Stimulated activated naive B cell treated with anti-CD40 and anti-IgM and Interleukin-4, amounts not matched to agents 10 μg/mL and 1 μg/mL and 100 μg/mL, for 72 hours (primary cell): Measurements from ENCODE around the gene SLCO4A1.

ENCODE experiments used
- ATAC-seq, 2 donors: fragments of 150-1000 bp; cut with Tn5 transposase; replicated peaks; 2 replicates each; pipeline ENCODE4 v1.10.0; 2021; ENCODE audit warnings: moderate library complexity in 1 of 2
- DNase-seq: peaks from one replicate; pipeline ENCODE4 v3.0.0; 2021
- H3K27ac Mint-ChIP-seq: one replicate; pipeline ENCODE4 v1.8.0; 2022; ENCODE audit warnings: mild to moderate bottlenecking, mixed read lengths
- H3K27me3 Mint-ChIP-seq, 2 donors: one replicate each; pipeline ENCODE4 v1.8.0; 2022; ENCODE audit warnings: mixed read lengths in 2 of 2
- H3K36me3 Mint-ChIP-seq, 2 donors: one replicate each; pipeline ENCODE4 v1.8.0; 2022; ENCODE audit warnings: mixed read lengths in 2 of 2, mild to moderate bottlenecking in 1 of 2
- H3K4me1 Mint-ChIP-seq, 2 donors: one replicate each; pipeline ENCODE4 v1.8.0; 2022; ENCODE audit warnings: mixed read lengths in 2 of 2, mild to moderate bottlenecking in 1 of 2
- H3K4me3 Mint-ChIP-seq, 2 donors: one replicate each; pipeline ENCODE4 v1.8.0; 2022; ENCODE audit warnings: mild to moderate bottlenecking in 2 of 2, mixed read lengths in 2 of 2, moderate library complexity in 1 of 2
- H3K9me3 Mint-ChIP-seq, 2 donors: one replicate each; pipeline ENCODE4 v1.8.0; 2022; ENCODE audit warnings: mixed read lengths in 2 of 2, mild to moderate bottlenecking in 1 of 2

The SLCO4A1 gene

GRCh38 chr20:62697468-62697912, 55.2 kb downstream of the SLCO4A1 start:
- H3K27ac Mint-ChIP-seq = no peak overlapping the region
- no peak for ATAC-seq

DNA sequence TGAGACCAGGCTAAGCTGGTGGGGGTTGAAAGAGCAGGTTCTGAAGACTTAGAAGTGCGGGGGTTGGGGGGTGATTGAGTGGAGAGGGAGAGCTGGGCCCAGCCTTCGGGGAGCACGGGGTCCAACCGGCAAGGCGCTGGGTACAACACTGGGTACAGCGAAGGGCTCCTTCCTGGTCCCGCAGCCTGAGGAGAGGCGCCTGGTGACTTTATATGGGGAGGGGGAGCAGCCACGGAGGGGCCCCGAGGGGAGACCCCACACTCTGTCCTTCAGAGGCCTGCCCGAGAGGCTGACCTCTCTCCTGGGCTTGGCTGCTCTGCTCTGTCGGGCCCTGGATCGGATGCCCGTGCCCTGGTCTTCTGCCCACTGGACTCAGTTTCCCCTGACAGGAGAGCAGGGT, 55.9 kb downstream of the SLCO4A1 start:
- peaks cover 19 to 22% of the 10 kb centered on the region in 2 donors for H3K27me3 Mint-ChIP-seq
- no peak overlapping the region for H3K27ac Mint-ChIP-seq
- H3K4me1 Mint-ChIP-seq = peaks cover 2 to 3% of the 10 kb centered on the region in 2 donors
- no peak overlapping the region for H3K4me3 Mint-ChIP-seq
- H3K9me3 Mint-ChIP-seq = no peaks in the 10 kb centered on the region
- DNase-seq = no peak
- no peaks in the 10 kb centered on the region for H3K36me3 Mint-ChIP-seq
- ATAC-seq = no peak

More at GRCh38 chr20:62697468-62697912, 55.2 kb downstream of the SLCO4A1 start:
- no peak for DNase-seq
- Mint-ChIP-seq H3K36me3 (no peaks in the 10 kb centered on the region), H3K4me3 (no peak overlapping the region), H3K9me3 (no peaks in the 10 kb centered on the region), H3K4me1 (peaks cover 2 to 11% of the 10 kb centered on the region in 2 donors), H3K27me3 (peaks cover 23 to 24% of the 10 kb centered on the region in 2 donors)

DNA sequence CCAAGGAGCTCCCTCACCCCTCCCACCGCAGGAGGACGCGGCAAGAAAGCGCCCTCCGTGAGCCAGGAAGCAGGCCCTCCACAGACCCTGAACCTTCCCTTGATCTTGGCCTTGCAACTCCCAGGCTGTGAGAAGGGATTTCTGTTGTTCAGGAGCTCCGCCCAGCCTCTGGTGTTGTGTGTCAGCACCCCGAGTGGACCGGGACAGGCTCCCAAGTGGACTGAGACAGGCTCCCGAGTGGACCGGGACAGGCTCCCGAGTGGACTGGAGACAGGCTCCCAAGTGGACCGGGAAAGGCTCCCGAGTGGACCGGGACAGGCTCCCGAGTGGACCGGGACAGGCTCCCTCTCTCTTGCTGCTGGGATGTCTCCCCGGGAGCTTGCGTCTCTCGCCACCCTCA, 57.0 kb downstream of the SLCO4A1 start:
- Mint-ChIP-seq H3K36me3 (no peaks in the 10 kb centered on the region), H3K27me3 (peaks cover 15 to 22% of the 10 kb centered on the region in 2 donors), H3K4me3 (no peak overlapping the region), H3K4me1 (peaks cover 2 to 5% of the 10 kb centered on the region in 2 donors), H3K9me3 (no peaks in the 10 kb centered on the region), H3K27ac (no peak overlapping the region)
- ATAC-seq (no peak), DNase-seq (no peak)

DNA sequence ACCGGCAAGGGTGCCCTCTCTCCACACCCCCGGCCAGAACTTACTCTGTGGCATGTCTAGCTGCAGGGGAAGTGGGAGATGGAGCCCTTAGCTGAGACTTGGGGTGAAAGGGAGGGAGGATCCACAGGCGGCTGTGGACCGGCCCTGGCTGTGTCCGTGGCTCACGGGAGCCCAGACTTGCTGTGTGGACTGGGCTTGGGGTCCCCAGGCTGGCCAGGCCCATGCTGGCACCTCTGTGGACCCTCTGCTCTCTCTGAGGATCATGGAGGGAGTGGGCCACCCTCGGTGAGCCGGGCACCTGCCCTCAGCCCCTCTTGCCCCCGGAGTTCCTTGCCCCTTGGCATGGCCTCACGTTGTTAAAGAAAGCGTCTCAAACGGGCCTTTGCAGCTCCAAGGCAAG, 57.4 kb downstream of the SLCO4A1 start:
- Mint-ChIP-seq H3K27ac (no peak overlapping the region), H3K27me3 (peaks cover 17 to 24% of the 10 kb centered on the region in 2 donors), H3K9me3 (no peaks in the 10 kb centered on the region), H3K4me1 (peaks cover 2 to 5% of the 10 kb centered on the region in 2 donors), H3K36me3 (no peaks in the 10 kb centered on the region), H3K4me3 (no peak overlapping the region)
- no peak for DNase-seq
- no peak for ATAC-seq

DNA sequence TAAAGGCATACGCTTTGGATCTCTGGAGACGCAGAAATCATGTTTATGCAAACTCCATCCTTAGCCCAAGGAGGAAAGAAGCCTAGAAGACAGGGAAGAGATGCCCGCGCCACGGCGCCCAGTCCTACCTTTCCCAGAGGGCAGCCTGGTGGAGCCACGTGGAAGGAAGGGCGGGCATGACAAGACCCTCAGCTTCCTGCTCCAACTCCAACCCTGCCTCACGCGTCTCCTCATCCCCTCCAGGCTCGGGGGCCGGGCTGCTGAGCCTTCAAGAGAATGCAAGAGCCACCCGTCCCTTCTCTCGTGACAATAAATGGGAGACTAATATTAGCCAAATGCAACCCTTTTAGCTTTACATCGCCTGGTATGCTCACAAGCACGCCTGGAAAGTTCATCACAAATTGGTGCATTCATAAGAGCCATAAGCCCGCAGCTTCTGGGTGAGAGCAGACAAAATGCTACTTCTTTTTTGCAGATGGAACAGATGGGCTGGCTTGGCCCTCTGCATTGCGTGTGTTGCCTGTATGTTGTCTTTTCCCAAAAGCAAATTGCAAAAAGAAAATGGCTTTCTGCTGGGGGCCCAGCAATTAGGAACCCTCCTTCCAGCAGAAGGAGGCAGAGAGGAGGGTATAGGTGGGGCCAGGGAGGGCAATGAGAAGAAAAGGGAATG, 58.1 kb downstream of the SLCO4A1 start:
- H3K27ac Mint-ChIP-seq = no peak overlapping the region
- no peak overlapping the region for H3K4me3 Mint-ChIP-seq
- no peaks in the 10 kb centered on the region for H3K36me3 Mint-ChIP-seq
- H3K4me1 Mint-ChIP-seq = peaks cover 2 to 5% of the 10 kb centered on the region in 2 donors
- H3K27me3 Mint-ChIP-seq = peaks cover 20 to 25% of the 10 kb centered on the region in 2 donors
- ATAC-seq = no peak
- DNase-seq = no peak
- no peaks in the 10 kb centered on the region for H3K9me3 Mint-ChIP-seq

GRCh38 chr20:62701161-62702012, 59.1 kb downstream of the SLCO4A1 start:
- H3K27me3 Mint-ChIP-seq = peaks cover 21 to 24% of the 10 kb centered on the region in 2 donors
- no peaks in the 10 kb centered on the region for H3K9me3 Mint-ChIP-seq
- ATAC-seq (no peak), DNase-seq (no peak)
- no peaks in the 10 kb centered on the region for H3K36me3 Mint-ChIP-seq
- H3K27ac Mint-ChIP-seq = no peak overlapping the region
- H3K4me3 Mint-ChIP-seq = no peak overlapping the region
- H3K4me1 Mint-ChIP-seq = peaks cover under 1 to 5% of the 10 kb centered on the region in 2 donors

- Mint-ChIP-seq H3K36me3 (no peaks in the 10 kb centered on the region), H3K27me3 (peaks cover 25 to 26% of the 10 kb centered on the region in 2 donors), H3K4me3 (no peak overlapping the region), H3K27ac (no peak overlapping the region), H3K9me3 (no peaks in the 10 kb centered on the region), H3K4me1 (peaks cover 0 to 5% of the 10 kb centered on the region in 2 donors)
- DNase-seq (no peak), ATAC-seq (no peak)
Measured at GRCh38 chr20:62702013-62702300, 59.7 kb downstream of the SLCO4A1 start.

DNA sequence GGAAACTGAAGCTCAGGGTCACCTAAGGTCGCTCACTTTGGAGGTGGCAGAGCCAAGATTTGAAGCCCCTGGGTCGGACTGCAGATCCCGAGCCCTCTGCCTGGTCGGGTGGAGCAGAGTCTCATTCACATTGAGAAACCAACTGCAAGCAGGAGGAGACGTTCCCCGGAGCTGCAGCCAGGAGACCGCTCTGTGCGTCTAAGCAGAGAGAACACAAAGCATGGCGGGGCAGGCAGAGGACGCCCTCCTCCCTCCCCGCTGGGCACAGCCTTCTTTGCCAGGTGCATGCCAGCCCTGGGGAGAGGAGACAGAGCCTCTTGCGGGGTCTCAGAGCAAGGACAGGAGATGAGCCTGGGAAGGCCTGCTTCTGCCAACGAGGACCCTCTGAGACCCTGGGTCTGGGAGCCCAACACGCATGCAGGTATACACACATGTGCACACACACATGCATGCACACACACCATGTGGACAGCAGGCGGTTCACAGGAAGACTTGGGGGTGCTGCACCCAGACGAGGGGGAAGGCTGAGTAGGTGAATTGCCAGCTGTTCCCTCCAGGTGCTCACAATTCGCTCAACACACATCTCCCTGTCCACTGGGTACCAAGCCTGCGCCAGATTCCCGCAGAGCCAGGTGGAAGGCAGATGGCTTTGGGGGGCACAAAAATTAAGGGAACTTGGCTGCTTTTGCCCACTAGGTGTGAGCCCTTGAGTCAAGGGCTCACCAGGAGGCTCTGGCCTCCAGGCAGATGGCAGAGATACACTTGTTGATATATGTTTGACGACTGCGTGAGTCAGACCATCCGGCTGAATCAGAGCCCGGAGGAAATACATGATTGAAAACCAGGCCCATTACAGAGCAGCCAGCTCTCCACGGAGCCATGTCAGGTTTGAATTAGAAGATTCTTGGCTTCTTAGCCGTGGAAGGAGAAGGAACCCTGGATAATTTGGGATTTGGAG, 60.9 kb downstream of the SLCO4A1 start:
- Mint-ChIP-seq H3K9me3 (no peaks in the 10 kb centered on the region), H3K27ac (peak overlapping the region; percentile 57), H3K4me1 (peaks cover 3 to 9% of the 10 kb centered on the region in 2 donors), H3K27me3 (peaks cover 34 to 39% of the 10 kb centered on the region in 2 donors), H3K36me3 (peaks cover 0 to under 1% of the 10 kb centered on the region in 2 donors), H3K4me3 (no peak overlapping the region)
- DNase-seq (no peak), ATAC-seq (no peak)

GRCh38 chr20:62703853-62704228, 61.5 kb downstream of the SLCO4A1 start:
- peaks cover 0 to 2% of the 10 kb centered on the region in 2 donors for H3K36me3 Mint-ChIP-seq
- DNase-seq (no peak), ATAC-seq (no peak)
- peak overlapping the region; percentile 57 for H3K27ac Mint-ChIP-seq
- no peak overlapping the region for H3K4me3 Mint-ChIP-seq
- no peaks in the 10 kb centered on the region for H3K9me3 Mint-ChIP-seq
- H3K27me3 Mint-ChIP-seq = peaks cover 37 to 41% of the 10 kb centered on the region in 2 donors
- H3K4me1 Mint-ChIP-seq = peaks cover 4 to 12% of the 10 kb centered on the region in 2 donors

GRCh38 chr20:62704341-62704948, 62.1 kb downstream of the SLCO4A1 start:
- H3K27me3 Mint-ChIP-seq = peaks cover 37 to 41% of the 10 kb centered on the region in 2 donors
- peaks cover 0 to 2% of the 10 kb centered on the region in 2 donors for H3K36me3 Mint-ChIP-seq
- no peaks in the 10 kb centered on the region for H3K9me3 Mint-ChIP-seq
- H3K27ac Mint-ChIP-seq = no peak overlapping the region
- H3K4me3 Mint-ChIP-seq = no peak overlapping the region
- peaks cover 4 to 12% of the 10 kb centered on the region in 2 donors for H3K4me1 Mint-ChIP-seq
- no peak for ATAC-seq
- DNase-seq = no peak

DNA sequence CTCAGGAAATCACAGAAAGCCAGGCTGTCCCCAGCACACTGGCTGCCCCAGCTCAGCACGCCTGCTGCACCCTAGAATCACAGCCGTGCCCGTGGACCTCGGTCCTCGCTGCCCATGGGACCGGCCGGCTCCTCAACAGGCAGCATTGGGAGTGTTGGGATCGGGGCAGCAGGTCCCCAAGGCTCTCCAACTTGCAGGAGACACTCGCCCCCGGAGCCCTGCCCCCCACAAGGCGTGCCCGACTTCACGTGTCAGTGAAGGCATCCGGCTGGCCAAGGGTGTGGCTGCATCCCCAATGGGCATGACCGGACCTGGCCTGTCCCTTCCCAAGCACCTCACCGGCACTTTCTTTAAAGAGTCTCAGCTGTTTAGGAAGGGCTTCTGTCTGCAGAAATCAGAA, 63.3 kb downstream of the SLCO4A1 start:
- Mint-ChIP-seq H3K27ac (no peak overlapping the region), H3K36me3 (peaks cover 0 to 2% of the 10 kb centered on the region in 2 donors), H3K9me3 (no peaks in the 10 kb centered on the region), H3K4me3 (no peak overlapping the region), H3K27me3 (peaks cover 49 to 52% of the 10 kb centered on the region in 2 donors), H3K4me1 (peaks cover 4 to 12% of the 10 kb centered on the region in 2 donors)
- DNase-seq (no peak), ATAC-seq (no peak)

DNA sequence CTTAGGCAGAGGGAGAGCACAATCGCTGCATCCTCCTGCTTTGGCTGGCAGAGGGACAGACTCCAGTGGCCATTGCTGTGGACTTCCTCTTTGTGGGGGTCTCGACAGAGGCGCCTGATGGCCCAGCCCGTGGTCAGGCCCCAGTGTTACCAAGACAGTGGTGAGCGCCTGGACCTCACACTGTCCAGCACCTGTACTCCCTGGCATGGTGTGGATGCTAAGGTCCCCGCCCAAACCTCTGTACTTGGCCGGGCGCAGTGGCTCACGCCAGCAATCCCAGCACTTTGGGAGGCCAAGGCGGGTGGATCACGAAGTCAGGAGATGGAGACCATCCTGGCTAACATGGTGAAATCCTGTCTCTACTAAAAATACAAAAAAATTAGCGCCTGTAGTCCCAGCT, 64.0 kb downstream of the SLCO4A1 start:
- no peak overlapping the region for H3K27ac Mint-ChIP-seq
- H3K4me1 Mint-ChIP-seq = peaks cover 4 to 12% of the 10 kb centered on the region in 2 donors
- no peaks in the 10 kb centered on the region for H3K9me3 Mint-ChIP-seq
- H3K27me3 Mint-ChIP-seq = peaks cover 50 to 56% of the 10 kb centered on the region in 2 donors
- no peak for ATAC-seq
- peaks cover 0 to 2% of the 10 kb centered on the region in 2 donors for H3K36me3 Mint-ChIP-seq
- H3K4me3 Mint-ChIP-seq = no peak overlapping the region
- no peak for DNase-seq

- H3K36me3 Mint-ChIP-seq = peaks cover 0 to 2% of the 10 kb centered on the region in 2 donors
- H3K4me1 Mint-ChIP-seq = peaks cover 4 to 12% of the 10 kb centered on the region in 2 donors
- H3K9me3 Mint-ChIP-seq = no peaks in the 10 kb centered on the region
- no peak overlapping the region for H3K4me3 Mint-ChIP-seq
- no peak for DNase-seq
- H3K27ac Mint-ChIP-seq = no peak overlapping the region
- no peak for ATAC-seq
- peaks cover 50 to 61% of the 10 kb centered on the region in 2 donors for H3K27me3 Mint-ChIP-seq
Measured at GRCh38 chr20:62706857-62707256, 64.6 kb downstream of the SLCO4A1 start.
